ENCODE data around the gene SEMA5A. TPM values are rescaled to one million over a fixed set of nuclear protein-coding genes. Genes with fewer than 3 reads are reported as not detected.

SEMA5A gene
- total RNA-seq, 1 donor from 2014 or later = 1.6 TPM

DNA sequence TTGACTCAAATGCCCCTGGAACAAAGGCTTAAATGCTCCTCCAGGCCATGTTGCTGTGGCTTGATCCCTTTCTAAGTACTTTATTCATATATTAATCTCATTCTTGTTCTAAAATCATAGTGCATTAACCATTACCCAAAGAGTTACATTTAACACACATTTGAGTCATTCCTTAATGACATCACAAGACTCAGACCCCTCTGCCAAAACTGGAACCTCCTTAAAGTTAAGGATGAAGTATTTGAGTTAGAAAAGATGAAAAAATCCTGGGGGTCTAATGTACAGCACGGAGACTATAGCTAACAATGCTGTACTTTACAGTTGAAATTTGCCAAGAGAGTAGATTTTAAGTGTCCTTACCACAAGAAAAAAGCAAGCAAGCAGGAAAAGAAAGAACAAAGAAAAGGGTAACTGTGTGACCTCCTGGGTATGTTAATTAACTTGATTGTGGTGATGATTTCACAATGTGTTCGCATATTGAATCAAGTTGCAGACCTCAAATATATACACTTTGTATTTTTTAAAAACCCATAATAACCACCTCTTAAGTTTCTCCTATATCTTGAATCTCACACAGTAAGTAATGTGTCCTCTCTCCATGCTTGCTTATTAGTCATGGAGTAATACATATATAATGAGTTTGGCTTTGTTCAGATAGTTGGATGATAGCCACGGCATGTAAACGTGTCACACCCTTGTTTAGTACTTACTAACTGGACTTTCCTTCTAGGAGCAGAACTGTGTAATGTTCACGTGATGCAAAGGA lies 376.9 kb downstream of the SEMA5A start:
- H3K4me3 ChIP-seq (ENCODE audit: low read depth, low read length) = no peak overlapping the region
- H3K27me3 ChIP-seq (ENCODE audit: control insufficient read depth, insufficient read depth, low read length) = no peaks in the 10 kb centered on the region
- no peaks in the 10 kb centered on the region for H3K36me3 ChIP-seq (ENCODE audit: control insufficient read depth, insufficient read depth, low read length)
- FAIRE-seq (no peak), DNase-seq (ENCODE audit: low read depth) (peak; percentile 85)
- TF ChIP-seq, protein P1, sequence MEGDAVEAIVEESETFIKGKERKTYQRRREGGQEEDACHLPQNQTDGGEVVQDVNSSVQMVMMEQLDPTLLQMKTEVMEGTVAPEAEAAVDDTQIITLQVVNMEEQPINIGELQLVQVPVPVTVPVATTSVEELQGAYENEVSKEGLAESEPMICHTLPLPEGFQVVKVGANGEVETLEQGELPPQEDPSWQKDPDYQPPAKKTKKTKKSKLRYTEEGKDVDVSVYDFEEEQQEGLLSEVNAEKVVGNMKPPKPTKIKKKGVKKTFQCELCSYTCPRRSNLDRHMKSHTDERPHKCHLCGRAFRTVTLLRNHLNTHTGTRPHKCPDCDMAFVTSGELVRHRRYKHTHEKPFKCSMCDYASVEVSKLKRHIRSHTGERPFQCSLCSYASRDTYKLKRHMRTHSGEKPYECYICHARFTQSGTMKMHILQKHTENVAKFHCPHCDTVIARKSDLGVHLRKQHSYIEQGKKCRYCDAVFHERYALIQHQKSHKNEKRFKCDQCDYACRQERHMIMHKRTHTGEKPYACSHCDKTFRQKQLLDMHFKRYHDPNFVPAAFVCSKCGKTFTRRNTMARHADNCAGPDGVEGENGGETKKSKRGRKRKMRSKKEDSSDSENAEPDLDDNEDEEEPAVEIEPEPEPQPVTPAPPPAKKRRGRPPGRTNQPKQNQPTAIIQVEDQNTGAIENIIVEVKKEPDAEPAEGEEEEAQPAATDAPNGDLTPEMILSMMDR (IDR thresholded peaks at IDR 0.05; ENCODE audit: insufficient read depth, low read length, severe bottlenecking) = no peak

DNA sequence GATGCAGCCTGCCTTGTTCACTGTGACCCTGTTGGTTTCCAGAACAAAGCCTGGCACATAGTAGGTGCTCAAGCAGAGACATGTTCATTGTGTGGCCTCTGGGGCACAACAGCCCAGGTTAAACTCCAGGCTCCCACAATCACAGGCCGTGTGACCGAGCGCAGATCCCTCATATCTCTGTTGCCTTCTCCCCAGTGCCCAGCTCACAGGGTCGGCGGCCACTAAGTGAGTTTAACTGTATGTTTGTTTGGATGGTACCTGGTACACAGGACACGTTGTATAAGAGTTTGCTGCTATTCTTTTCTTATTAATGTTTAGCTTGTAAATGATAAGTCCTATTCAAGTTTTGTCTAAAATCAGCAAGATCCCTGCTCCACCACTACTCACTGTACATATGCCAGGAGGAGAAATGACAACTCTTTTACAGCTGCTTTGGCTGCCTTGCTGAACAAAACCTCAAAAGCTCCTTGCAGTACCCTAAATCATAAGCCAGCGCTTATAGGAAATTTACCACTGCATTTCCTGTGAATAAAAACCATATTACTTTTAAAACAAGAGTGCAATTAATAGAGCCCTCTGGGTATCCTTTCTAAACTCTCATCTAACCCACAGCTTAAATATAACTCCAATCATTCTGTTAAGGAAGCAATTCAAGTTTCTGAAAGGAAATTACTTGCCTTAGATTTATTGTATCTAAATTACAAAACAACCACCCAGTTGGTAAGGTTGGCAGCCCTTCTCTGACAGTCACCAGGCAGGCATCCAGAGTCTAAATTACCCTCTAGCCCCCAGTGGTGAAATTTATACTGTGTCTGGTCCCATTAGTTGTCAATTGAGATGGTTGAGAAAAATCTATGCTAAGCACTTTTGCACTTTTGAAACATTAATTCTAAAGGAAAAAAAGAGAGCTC lies 379.4 kb downstream of the SEMA5A start:
- FAIRE-seq (no peak), DNase-seq (ENCODE audit: low read depth) (no peak)
- H3K4me3 ChIP-seq (ENCODE audit: low read depth, low read length) = no peak overlapping the region
- no peaks in the 10 kb centered on the region for H3K27me3 ChIP-seq (ENCODE audit: control insufficient read depth, insufficient read depth, low read length)
- H3K36me3 ChIP-seq (ENCODE audit: control insufficient read depth, insufficient read depth, low read length) = no peaks in the 10 kb centered on the region
- TF ChIP-seq, protein P1 (IDR thresholded peaks at IDR 0.05; ENCODE audit: insufficient read depth, low read length, severe bottlenecking) = no peak

DNA sequence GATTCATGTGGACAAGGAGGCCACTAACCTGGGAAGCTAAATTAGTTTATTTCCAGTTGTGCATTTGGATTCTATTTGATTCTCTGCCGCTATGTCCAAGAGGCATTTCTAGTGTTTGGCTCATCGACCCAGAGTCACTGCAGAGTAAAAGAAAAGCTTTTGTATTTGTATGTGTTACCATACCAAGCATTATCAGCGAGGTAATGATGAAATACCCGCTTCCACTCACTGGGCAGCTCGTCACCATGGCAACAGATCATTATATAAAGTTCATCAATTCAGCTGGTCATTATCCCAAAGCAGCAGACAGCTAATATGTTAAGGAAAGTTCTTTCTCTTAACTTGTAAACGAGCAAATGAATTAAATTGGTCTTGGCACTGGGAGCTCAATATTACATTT lies 380.3 kb downstream of the SEMA5A start:
- Histone ChIP-seq H3K27me3 (ENCODE audit: control insufficient read depth, insufficient read depth, low read length) (no peaks in the 10 kb centered on the region), H3K4me3 (ENCODE audit: low read depth, low read length) (no peak overlapping the region), H3K36me3 (ENCODE audit: control insufficient read depth, insufficient read depth, low read length) (no peaks in the 10 kb centered on the region)
- TF ChIP-seq, protein P1 (IDR thresholded peaks at IDR 0.05; ENCODE audit: insufficient read depth, low read length, severe bottlenecking) = no peak
- FAIRE-seq (no peak), DNase-seq (ENCODE audit: low read depth) (no peak)

DNA sequence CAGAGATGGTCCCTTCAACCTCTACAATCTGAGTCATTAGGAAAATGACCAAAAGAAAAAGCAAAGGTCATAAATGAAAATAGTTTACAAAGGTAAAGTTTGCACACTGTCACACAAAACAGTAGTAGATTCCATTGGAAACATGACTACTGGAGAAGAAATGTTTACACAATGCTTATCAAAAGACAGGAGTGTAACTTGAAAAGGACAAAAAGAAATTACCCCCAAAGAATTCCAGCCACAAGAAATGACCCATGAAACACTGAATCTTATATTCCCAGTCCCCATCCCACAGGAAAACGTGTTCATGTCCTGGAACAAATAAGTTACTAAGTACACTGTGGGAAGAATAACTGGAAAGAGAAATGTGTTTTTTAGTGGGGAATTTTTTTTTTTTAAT lies 385.1 kb downstream of the SEMA5A start:
- Histone ChIP-seq H3K36me3 (ENCODE audit: control insufficient read depth, insufficient read depth, low read length) (no peaks in the 10 kb centered on the region), H3K27me3 (ENCODE audit: control insufficient read depth, insufficient read depth, low read length) (no peaks in the 10 kb centered on the region), H3K4me3 (ENCODE audit: low read depth, low read length) (no peak overlapping the region)
- TF ChIP-seq, protein P1 (IDR thresholded peaks at IDR 0.05; ENCODE audit: insufficient read depth, low read length, severe bottlenecking) = no peak
- FAIRE-seq = no peak
- DNase-seq (ENCODE audit: low read depth) = no peak

DNA sequence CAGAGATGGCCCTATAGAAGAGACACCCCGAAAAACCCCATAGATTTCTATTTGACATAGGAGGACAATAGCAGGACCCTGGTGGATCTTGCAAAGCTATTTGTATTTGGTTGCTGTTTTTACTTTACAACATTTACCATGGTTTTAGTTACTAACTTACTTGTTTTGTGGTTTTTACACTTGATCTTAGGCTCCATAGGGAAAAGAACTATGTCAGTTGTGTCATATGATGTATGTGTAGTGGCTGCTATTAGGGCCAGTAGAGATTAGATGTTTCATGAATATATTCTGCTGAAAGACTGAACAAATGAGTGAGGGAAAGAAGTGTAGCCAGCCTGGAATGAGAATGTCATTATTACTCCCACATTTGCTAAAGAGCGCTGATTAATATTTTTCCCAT lies 388.1 kb downstream of the SEMA5A start:
- Histone ChIP-seq H3K36me3 (ENCODE audit: control insufficient read depth, insufficient read depth, low read length) (no peaks in the 10 kb centered on the region), H3K27me3 (ENCODE audit: control insufficient read depth, insufficient read depth, low read length) (no peaks in the 10 kb centered on the region), H3K4me3 (ENCODE audit: low read depth, low read length) (no peak overlapping the region)
- FAIRE-seq (no peak), DNase-seq (ENCODE audit: low read depth) (no peak)
- TF ChIP-seq, protein P1 (IDR thresholded peaks at IDR 0.05; ENCODE audit: insufficient read depth, low read length, severe bottlenecking) = no peak

Data from bronchial epithelial cell (primary cell).